HepG2 (cell line): Measurements from ENCODE around the gene IGF2BP3. TPM values are rescaled to one million over a fixed set of nuclear protein-coding genes. Genes with fewer than 3 reads are reported as not detected.
A peak's percentile ranks its signal among the peaks of the same experiment; 100 is the strongest.

Experiments used
- MAFK ChIP-seq, 2 experiments: IDR thresholded peaks in 1 of 2; conservative IDR thresholded peaks in 1 of 2; 2 replicates each; pipeline ENCODE4 v1.6.1; 2011; ENCODE audit warnings: improper control_type of control experiment in 2 of 2, low read length in 2 of 2
- SP5 ChIP-seq: IDR thresholded peaks from 2 replicates; pipeline ENCODE4 v1.6.1; 2016; ENCODE audit warnings: low read depth, borderline replicate concordance
- ZNF142 ChIP-seq: sonication (generic); formaldehyde crosslinking; IDR thresholded peaks from 2 replicates; pipeline ENCODE4 v1.4.0; 2020; ENCODE audit warnings: missing genetic modification reagents
- ZNF710 ChIP-seq: sonication (generic); formaldehyde crosslinking; IDR thresholded peaks from 2 replicates; pipeline ENCODE4 v1.5.0; 2020; ENCODE audit warnings: mild to moderate bottlenecking, missing genetic modification reagents, borderline replicate concordance
- polyA plus RNA-seq, 8 experiments: library from polyadenylated mRNA; depleted of rRNA in 3 of 8; stranded (reverse) in 7 of 8; unstranded in 1 of 8; fragments of >200 nt; fragmentation: Illumina TruSeq in 4 of 8; extraction: Trizol in 4 of 8; gene quantifications; 2 replicates each; pipeline versions ENCODE4 v1.2.1 to v1.2.3, GENCODE V29; 2011 to 2016; ENCODE audit warnings: low read depth in 4 of 8, missing spikeins in 1 of 8, mixed read lengths in 1 of 8; ENCODE audit not compliant: insufficient read depth in 1 of 8
- total RNA-seq, 5 experiments: library from RNA; depleted of rRNA; stranded (reverse); fragments of >200 nt; fragmentation: Illumina TruSeq; extraction: Trizol; gene quantifications; 2 replicates each; pipeline ENCODE4 v1.2.3, GENCODE V29; 2016; ENCODE audit warnings: low read depth in 1 of 5

Gene IGF2BP3
- total and polyA plus RNA-seq, 2 of the 13 experiments (the other 11 are each of a cell fraction or from before 2014, with no cell fraction given): 37.7 to 39.5 TPM

DNA sequence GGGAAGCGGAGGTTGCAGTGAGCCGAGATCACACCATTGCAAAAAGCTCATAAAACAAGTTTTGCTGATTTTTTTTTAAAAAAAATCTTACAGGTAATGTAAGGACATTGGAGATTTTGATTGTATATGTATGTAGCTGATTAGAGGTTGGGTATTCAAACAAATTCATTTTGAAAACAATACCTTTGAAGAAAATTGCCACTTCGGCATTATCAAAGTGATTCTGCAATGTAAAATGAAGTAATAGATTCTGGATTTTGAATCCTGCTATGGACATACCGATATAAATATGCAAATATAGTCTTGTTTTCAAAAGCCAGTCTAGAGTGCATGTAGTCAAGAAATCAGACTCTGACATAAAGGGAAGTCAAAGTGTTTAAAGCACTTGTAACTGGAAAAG, 12.4 kb upstream of the IGF2BP3 start (continued):
- TF ChIP-seq ZNF142 (CRISPR knock-in tag): no peak
- TF ChIP-seq SP5: no peak
- TF ChIP-seq MAFK (conservative IDR thresholded peaks at IDR 0.05 in 1 of 2, IDR thresholded peaks at IDR 0.05 in 1 of 2; ENCODE audit: low read length in 2 of 2): peak; percentile 63 to 71
- no peak for TF ChIP-seq ZNF710 (CRISPR knock-in tag)
